ENCODE data around the gene CDRT4. TPM values are rescaled to one million over a fixed set of nuclear protein-coding genes. Genes with fewer than 3 reads are reported as not detected.

The CDRT4 gene
- total RNA-seq, 1 experiment from 2014 or later, result 6.2 TPM

DNA sequence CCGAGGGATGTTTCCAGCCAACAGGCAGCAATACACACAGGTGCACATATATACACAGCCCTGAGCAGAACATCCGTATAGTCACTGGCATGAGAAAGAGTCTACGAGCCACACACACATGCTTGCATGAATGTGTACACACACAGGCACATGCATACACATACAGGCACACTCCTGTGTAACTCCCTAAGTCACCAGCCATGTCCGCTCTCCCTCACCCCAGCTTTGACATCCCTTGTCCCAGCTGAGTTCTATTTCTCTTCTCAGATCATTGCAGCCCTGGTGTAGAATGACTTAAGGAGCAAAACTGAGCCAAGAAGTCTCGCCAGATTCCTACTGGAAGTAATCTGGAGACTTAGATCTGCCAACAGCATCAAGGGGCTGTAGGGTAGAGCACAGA, 13.1 kb downstream of the CDRT4 start:
- H3K9ac ChIP-seq (ENCODE audit: low read length), result no peak overlapping the region
- peaks cover 6 to 8% of the 10 kb centered on the region in 2 experiments; a peak in 3 of 4 replicates for H3K9me3 ChIP-seq (ENCODE audit: control insufficient read depth in 1 of 2, insufficient read depth in 1 of 2, low read depth in 1 of 2, low read length in 2 of 2)
- intact Hi-C loops (cut with micrococcal nuclease), result no loop called here
- no peak overlapping the region for H3K27ac ChIP-seq (ENCODE audit: low read depth, low read length)
- ChIA-PET RAD21 (ENCODE audit: low non-redundant PET in 1 of 2, low total read pairs in 2 of 2, uncharacterized antibody in 2 of 2, unreplicated experiment in 2 of 2) (no interaction called here), CTCF (no interaction called here), POLR2A (no interaction called here)
- no peak overlapping the region for H3K4me3 ChIP-seq (replicated peaks in 1 of 2; ENCODE audit: low read depth in 1 of 2, low read length in 2 of 2)
- TF ChIP-seq POLR2A (IDR thresholded peaks at IDR 0.05; ENCODE audit: borderline replicate concordance, extremely low read depth, insufficient read depth, insufficient read length) (no peak), JUND (IDR thresholded peaks at IDR 0.05) (no peak), EZH2 (IDR thresholded peaks at IDR 0.05) (no peak), TCF7L2 (IDR thresholded peaks at IDR 0.05; ENCODE audit: borderline replicate concordance, extremely low read depth, insufficient read depth, insufficient read length) (no peak), ZFX (IDR thresholded peaks at IDR 0.05) (no peak), ELF1 (IDR thresholded peaks at IDR 0.05; ENCODE audit: borderline replicate concordance, low read depth) (no peak)
- no peaks in the 10 kb centered on the region for H3K27me3 ChIP-seq (ENCODE audit: insufficient read depth, low read length)
- DNase-seq (ENCODE audit: low read depth, low spot score) (no peak), ATAC-seq (no peak)
- H3K9me2 ChIP-seq (ENCODE audit: insufficient read depth), result no peaks in the 10 kb centered on the region
- no peak overlapping the region for H2AFZ ChIP-seq (ENCODE audit: low read depth, low read length, poor library complexity, severe bottlenecking)
- H3K36me3 ChIP-seq (ENCODE audit: control insufficient read depth in 1 of 2, insufficient read depth in 2 of 2, low read length in 2 of 2), result no peaks in the 10 kb centered on the region
- H3K4me1 ChIP-seq (ENCODE audit: control insufficient read depth in 1 of 2, insufficient read depth in 2 of 2, low read length in 2 of 2), result no peaks in the 10 kb centered on the region
- BruUV-seq (replicated peaks), result no TSS peak
- H3K4me2 ChIP-seq (ENCODE audit: low read length), result no peak overlapping the region
- H4K20me1 ChIP-seq (ENCODE audit: insufficient read depth), result no peaks in the 10 kb centered on the region
- H3K79me2 ChIP-seq (ENCODE audit: insufficient read depth, low read length), result no peaks in the 10 kb centered on the region

DNA sequence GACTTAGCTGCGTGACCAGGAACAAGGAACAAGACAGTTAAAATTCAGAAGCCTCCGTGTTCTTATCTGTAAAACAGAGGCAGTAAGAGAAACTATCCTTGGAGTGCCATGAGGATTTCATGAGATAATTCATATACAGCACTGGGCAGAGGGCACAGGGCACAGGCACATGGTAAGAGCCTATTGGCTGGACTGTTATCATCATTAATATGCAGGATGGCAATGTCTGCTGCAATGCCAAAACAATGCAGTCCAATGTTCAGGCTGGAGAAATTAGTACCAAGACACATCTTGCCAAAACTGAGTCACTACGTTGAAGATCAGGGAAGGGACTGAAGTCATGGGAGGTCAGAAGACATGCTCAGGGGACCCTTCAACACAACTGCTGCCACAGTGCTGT, 13.6 kb downstream of the CDRT4 start:
- no peak overlapping the region for H3K4me2 ChIP-seq (ENCODE audit: low read length)
- no peaks in the 10 kb centered on the region for H3K4me1 ChIP-seq (ENCODE audit: control insufficient read depth in 1 of 2, insufficient read depth in 2 of 2, low read length in 2 of 2)
- no peak overlapping the region for H3K9ac ChIP-seq (ENCODE audit: low read length)
- H3K4me3 ChIP-seq (replicated peaks in 1 of 2; ENCODE audit: low read depth in 1 of 2, low read length in 2 of 2), result no peak overlapping the region
- H4K20me1 ChIP-seq (ENCODE audit: insufficient read depth), result no peaks in the 10 kb centered on the region
- H3K27ac ChIP-seq (ENCODE audit: low read depth, low read length), result no peak overlapping the region
- intact Hi-C loops (cut with micrococcal nuclease), result no loop called here
- no peaks in the 10 kb centered on the region for H3K79me2 ChIP-seq (ENCODE audit: insufficient read depth, low read length)
- no peak overlapping the region for H2AFZ ChIP-seq (ENCODE audit: low read depth, low read length, poor library complexity, severe bottlenecking)
- no peaks in the 10 kb centered on the region for H3K36me3 ChIP-seq (ENCODE audit: control insufficient read depth in 1 of 2, insufficient read depth in 2 of 2, low read length in 2 of 2)
- DNase-seq (ENCODE audit: low read depth, low spot score) (no peak), ATAC-seq (no peak)
- no peaks in the 10 kb centered on the region for H3K27me3 ChIP-seq (ENCODE audit: insufficient read depth, low read length)
- no TSS peak for BruUV-seq (replicated peaks)
- ChIA-PET POLR2A (no interaction called here), CTCF (no interaction called here), RAD21 (ENCODE audit: low non-redundant PET in 1 of 2, low total read pairs in 2 of 2, uncharacterized antibody in 2 of 2, unreplicated experiment in 2 of 2) (no interaction called here)
- no peaks in the 10 kb centered on the region for H3K9me2 ChIP-seq (ENCODE audit: insufficient read depth)
- H3K9me3 ChIP-seq (ENCODE audit: control insufficient read depth in 1 of 2, insufficient read depth in 1 of 2, low read depth in 1 of 2, low read length in 2 of 2), result peaks cover 6 to 8% of the 10 kb centered on the region in 2 experiments; a peak in 3 of 4 replicates
- TF ChIP-seq POLR2A (IDR thresholded peaks at IDR 0.05; ENCODE audit: borderline replicate concordance, extremely low read depth, insufficient read depth, insufficient read length) (no peak), SRF (IDR thresholded peaks at IDR 0.05; ENCODE audit: low read depth) (no peak), EGR1 (IDR thresholded peaks at IDR 0.05; ENCODE audit: low read depth) (no peak), CBX3 (IDR thresholded peaks at IDR 0.05; ENCODE audit: low read depth) (no peak), JUND (IDR thresholded peaks at IDR 0.05) (no peak), SP1 (IDR thresholded peaks at IDR 0.05; ENCODE audit: low read depth) (no peak), EZH2phosphoT487 (IDR thresholded peaks at IDR 0.05; ENCODE audit: borderline replicate concordance) (no peak), ELF1 (IDR thresholded peaks at IDR 0.05; ENCODE audit: borderline replicate concordance, low read depth) (no peak), CEBPB (IDR thresholded peaks at IDR 0.05; ENCODE audit: low read depth) (no peak), EZH2 (IDR thresholded peaks at IDR 0.05) (no peak), POLR2AphosphoS5 (IDR thresholded peaks at IDR 0.05; ENCODE audit: low read depth, low read length) (no peak)
- TF ChIP-seq, protein P1, sequence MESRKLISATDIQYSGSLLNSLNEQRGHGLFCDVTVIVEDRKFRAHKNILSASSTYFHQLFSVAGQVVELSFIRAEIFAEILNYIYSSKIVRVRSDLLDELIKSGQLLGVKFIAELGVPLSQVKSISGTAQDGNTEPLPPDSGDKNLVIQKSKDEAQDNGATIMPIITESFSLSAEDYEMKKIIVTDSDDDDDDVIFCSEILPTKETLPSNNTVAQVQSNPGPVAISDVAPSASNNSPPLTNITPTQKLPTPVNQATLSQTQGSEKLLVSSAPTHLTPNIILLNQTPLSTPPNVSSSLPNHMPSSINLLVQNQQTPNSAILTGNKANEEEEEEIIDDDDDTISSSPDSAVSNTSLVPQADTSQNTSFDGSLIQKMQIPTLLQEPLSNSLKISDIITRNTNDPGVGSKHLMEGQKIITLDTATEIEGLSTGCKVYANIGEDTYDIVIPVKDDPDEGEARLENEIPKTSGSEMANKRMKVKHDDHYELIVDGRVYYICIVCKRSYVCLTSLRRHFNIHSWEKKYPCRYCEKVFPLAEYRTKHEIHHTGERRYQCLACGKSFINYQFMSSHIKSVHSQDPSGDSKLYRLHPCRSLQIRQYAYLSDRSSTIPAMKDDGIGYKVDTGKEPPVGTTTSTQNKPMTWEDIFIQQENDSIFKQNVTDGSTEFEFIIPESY (IDR thresholded peaks at IDR 0.05; ENCODE audit: extremely low read depth, insufficient replicate concordance, low read length), result no peak
- TF ChIP-seq, protein P2, sequence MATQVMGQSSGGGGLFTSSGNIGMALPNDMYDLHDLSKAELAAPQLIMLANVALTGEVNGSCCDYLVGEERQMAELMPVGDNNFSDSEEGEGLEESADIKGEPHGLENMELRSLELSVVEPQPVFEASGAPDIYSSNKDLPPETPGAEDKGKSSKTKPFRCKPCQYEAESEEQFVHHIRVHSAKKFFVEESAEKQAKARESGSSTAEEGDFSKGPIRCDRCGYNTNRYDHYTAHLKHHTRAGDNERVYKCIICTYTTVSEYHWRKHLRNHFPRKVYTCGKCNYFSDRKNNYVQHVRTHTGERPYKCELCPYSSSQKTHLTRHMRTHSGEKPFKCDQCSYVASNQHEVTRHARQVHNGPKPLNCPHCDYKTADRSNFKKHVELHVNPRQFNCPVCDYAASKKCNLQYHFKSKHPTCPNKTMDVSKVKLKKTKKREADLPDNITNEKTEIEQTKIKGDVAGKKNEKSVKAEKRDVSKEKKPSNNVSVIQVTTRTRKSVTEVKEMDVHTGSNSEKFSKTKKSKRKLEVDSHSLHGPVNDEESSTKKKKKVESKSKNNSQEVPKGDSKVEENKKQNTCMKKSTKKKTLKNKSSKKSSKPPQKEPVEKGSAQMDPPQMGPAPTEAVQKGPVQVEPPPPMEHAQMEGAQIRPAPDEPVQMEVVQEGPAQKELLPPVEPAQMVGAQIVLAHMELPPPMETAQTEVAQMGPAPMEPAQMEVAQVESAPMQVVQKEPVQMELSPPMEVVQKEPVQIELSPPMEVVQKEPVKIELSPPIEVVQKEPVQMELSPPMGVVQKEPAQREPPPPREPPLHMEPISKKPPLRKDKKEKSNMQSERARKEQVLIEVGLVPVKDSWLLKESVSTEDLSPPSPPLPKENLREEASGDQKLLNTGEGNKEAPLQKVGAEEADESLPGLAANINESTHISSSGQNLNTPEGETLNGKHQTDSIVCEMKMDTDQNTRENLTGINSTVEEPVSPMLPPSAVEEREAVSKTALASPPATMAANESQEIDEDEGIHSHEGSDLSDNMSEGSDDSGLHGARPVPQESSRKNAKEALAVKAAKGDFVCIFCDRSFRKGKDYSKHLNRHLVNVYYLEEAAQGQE (IDR thresholded peaks at IDR 0.05; ENCODE audit: low read depth), result no peak
- TF ChIP-seq, protein P3, sequence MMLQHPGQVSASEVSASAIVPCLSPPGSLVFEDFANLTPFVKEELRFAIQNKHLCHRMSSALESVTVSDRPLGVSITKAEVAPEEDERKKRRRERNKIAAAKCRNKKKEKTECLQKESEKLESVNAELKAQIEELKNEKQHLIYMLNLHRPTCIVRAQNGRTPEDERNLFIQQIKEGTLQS (IDR thresholded peaks at IDR 0.05), result no peak
- TF ChIP-seq, protein P4, sequence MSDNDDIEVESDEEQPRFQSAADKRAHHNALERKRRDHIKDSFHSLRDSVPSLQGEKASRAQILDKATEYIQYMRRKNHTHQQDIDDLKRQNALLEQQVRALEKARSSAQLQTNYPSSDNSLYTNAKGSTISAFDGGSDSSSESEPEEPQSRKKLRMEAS (IDR thresholded peaks at IDR 0.05), result no peak

All from HCT116 (cell line).